HG02571 (cell line): ENCODE data around the gene RNF144A.

Source experiments
- ATAC-seq: cut with Tn5 transposase; IDR thresholded peaks from one replicate; pipeline ENCODE4 v1.9.1; 2021; ENCODE audit warnings: mild to moderate bottlenecking, moderate library complexity; ENCODE audit not compliant: unreplicated experiment

The RNF144A gene

GRCh38 chr2:7037340-7038333 lies 120.4 kb downstream of the RNF144A start:
- peak; percentile 68 for ATAC-seq

GRCh38 chr2:7040547-7040946 lies 123.3 kb downstream of the RNF144A start:
- no peak for ATAC-seq

GRCh38 chr2:7041421-7041820 lies 124.2 kb downstream of the RNF144A start:
- ATAC-seq: no peak

- ATAC-seq: no peak
These were observed 126.5 kb downstream of the RNF144A start for GRCh38 chr2:7043690-7044089.

GRCh38 chr2:7044253-7045250 lies 127.3 kb downstream of the RNF144A start:
- ATAC-seq: peak; percentile 54

- ATAC-seq: no peak
These were observed 128.7 kb downstream of the RNF144A start for GRCh38 chr2:7045601-7046590.

- no peak for ATAC-seq
These were observed 130.4 kb downstream of the RNF144A start for GRCh38 chr2:7047661-7048060.

- no peak for ATAC-seq
These were observed 131.6 kb downstream of the RNF144A start for GRCh38 chr2:7048762-7049294.

- ATAC-seq: no peak
These were observed 135.2 kb downstream of the RNF144A start for GRCh38 chr2:7052404-7052803.

- ATAC-seq: no peak
These were observed 136.5 kb downstream of the RNF144A start for GRCh38 chr2:7053650-7054265.

GRCh38 chr2:7057865-7058400 lies 140.7 kb downstream of the RNF144A start:
- no peak for ATAC-seq

GRCh38 chr2:7060156-7060555 lies 142.9 kb downstream of the RNF144A start:
- ATAC-seq: no peak

- ATAC-seq: no peak
These were observed 143.6 kb downstream of the RNF144A start for GRCh38 chr2:7060631-7061449.

GRCh38 chr2:7061450-7061789 lies 144.2 kb downstream of the RNF144A start:
- ATAC-seq: no peak

- ATAC-seq: no peak
These were observed 144.7 kb downstream of the RNF144A start for GRCh38 chr2:7061921-7062320.

GRCh38 chr2:7063789-7064188 lies 146.6 kb downstream of the RNF144A start:
- ATAC-seq: no peak

GRCh38 chr2:7068457-7068856 lies 151.2 kb downstream of the RNF144A start:
- ATAC-seq: no peak

- no peak for ATAC-seq
These were observed 153.3 kb downstream of the RNF144A start for GRCh38 chr2:7070483-7070882.
